Loucy (cell line): Measurements from ENCODE around the gene COMMD1.

Experiments
- CTCF ChIP-seq: fragments of 200-600 bp; sonication (generic); conservative IDR thresholded peaks from 2 replicates; pipeline ENCODE4 v1.5.1; 2014; ENCODE audit warnings: mild to moderate bottlenecking, antibody characterized with exemption, low read length
- EZH2phosphoT487 ChIP-seq: fragments of 200-600 bp; IDR thresholded peaks from 2 replicates; pipeline ENCODE4 v1.6.1; 2018; ENCODE audit warnings: antibody characterized with exemption, mild to moderate bottlenecking, moderate library complexity, borderline replicate concordance

DNA sequence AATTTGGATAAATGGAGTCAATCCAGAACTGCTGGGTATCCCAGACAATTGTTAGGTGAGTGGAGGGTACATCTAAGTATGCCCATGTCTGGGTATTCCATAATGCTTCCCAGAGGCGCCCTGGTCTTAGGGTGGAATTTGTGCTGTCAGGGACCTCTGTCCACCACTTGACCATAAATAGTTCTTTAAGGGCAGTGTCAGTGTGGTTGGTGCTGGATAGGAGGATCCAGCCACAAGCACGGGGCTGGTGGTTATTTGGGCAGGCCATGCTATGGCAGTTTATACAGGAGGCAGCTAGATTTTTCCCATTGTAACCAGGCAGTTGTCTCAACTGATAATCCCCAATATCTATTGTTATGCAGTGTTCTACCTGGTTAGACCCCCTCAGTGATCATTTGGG, 186.0 kb downstream of the COMMD1 start:
- no peak for TF ChIP-seq CTCF
- TF ChIP-seq EZH2phosphoT487 = no peak
